Endothelial cell of umbilical vein (primary cell): ENCODE measurements around the gene TBC1D5. TPM values are rescaled to one million over a fixed set of nuclear protein-coding genes. Genes with fewer than 3 reads are reported as not detected.

Experiments used
- BruUV-seq: library from RNA; stranded (reverse); fragments of 400-500 nt; replicated peaks from 2 replicates; lab custom pipeline; 2021; lab: Mats Ljungman, UMichigan
- CTCF ChIA-PET: fragments of 300-600, 350-600 bp; sonication (Branson Sonifier 250); formaldehyde crosslinking; loops from one replicate; lab custom pipeline; 2021; ENCODE audit warnings: antibody characterized with exemption, inconsistent platforms; lab: Charles Lee
- POLR2A ChIA-PET: fragments of 300-600, 350-600 bp; sonication (Branson Sonifier 250); formaldehyde crosslinking; loops from one replicate; lab custom pipeline; 2021; ENCODE audit warnings: antibody characterized with exemption, inconsistent platforms; lab: Charles Lee
- DNase-seq: peaks from one replicate; pipeline ENCODE4 v3.0.0-alpha.2; 2011; ENCODE audit warnings: low read depth, low spot score
- FAIRE-seq: peaks from 2 replicates; lab custom pipeline; 2011; peaks lifted over from hg19 to GRCh38; lab: Jason Lieb, UNC
- H2AFZ ChIP-seq: 2 replicates; pipeline ENCODE4 v1.6.0; 2012; ENCODE audit warnings: low read depth, low read length, control low read depth, inconsistent platforms
- H3K27ac ChIP-seq: 2 replicates; pipeline ENCODE4 v1.5.1; 2011; ENCODE audit warnings: low read depth, mild to moderate bottlenecking, control low read depth, low read length, moderate library complexity; ENCODE audit not compliant: insufficient read depth
- H3K27me3 ChIP-seq, 2 experiments: 2 replicates each; pipeline versions ENCODE4 v1.6.0 to v1.6.1; 2011; ENCODE audit warnings: low read length in 2 of 2, mixed read lengths in 1 of 2; ENCODE audit not compliant: control insufficient read depth in 2 of 2, insufficient read depth in 2 of 2
- H3K36me3 ChIP-seq, 2 experiments: 2 replicates in 1 of 2; 3 replicates in 1 of 2; pipeline ENCODE4 v1.5.1; 2011; ENCODE audit warnings: low read length in 2 of 2, mild to moderate bottlenecking in 1 of 2, moderate library complexity in 1 of 2; ENCODE audit not compliant: control insufficient read depth in 2 of 2, insufficient read depth in 2 of 2; ENCODE audit errors: extremely low read depth in 1 of 2
- H3K4me1 ChIP-seq: 3 replicates; pipeline ENCODE4 v1.5.1; 2011; ENCODE audit warnings: mild to moderate bottlenecking, low read length; ENCODE audit not compliant: control insufficient read depth, insufficient read depth; ENCODE audit errors: extremely low read depth
- H3K4me2 ChIP-seq: 2 replicates; pipeline ENCODE4 v1.6.1; 2011; ENCODE audit warnings: low read length, control low read depth, mixed read lengths; ENCODE audit not compliant: insufficient read depth
- H3K4me3 ChIP-seq, 3 experiments: fragments of 200-600 bp in 1 of 3; sonication (generic), shearing (Covaris generic) in 1 of 3; replicated peaks in 1 of 3; 2 replicates each; pipeline ENCODE4 v1.5.1; 2011 to 2016; ENCODE audit warnings: control low read depth in 3 of 3, low read length in 3 of 3, mild to moderate bottlenecking in 2 of 3, inconsistent platforms in 1 of 3, low read depth in 1 of 3, moderate library complexity in 1 of 3; ENCODE audit not compliant: insufficient read depth in 1 of 3
- H3K79me2 ChIP-seq: 2 replicates; pipeline ENCODE4 v1.6.0; 2012; ENCODE audit warnings: low read length, inconsistent platforms; ENCODE audit not compliant: control insufficient read depth, insufficient read depth
- H3K9ac ChIP-seq: replicated peaks from 2 replicates; pipeline ENCODE3; 2011; ENCODE audit warnings: low read length, control low read depth; ENCODE audit not compliant: insufficient read depth; ENCODE audit errors: extremely low read depth
- H3K9me1 ChIP-seq: replicated peaks from 3 replicates; pipeline ENCODE4 v1.6.0; 2011; ENCODE audit warnings: mild to moderate bottlenecking, low read length; ENCODE audit not compliant: control insufficient read depth, insufficient read depth; ENCODE audit errors: extremely low read depth
- H3K9me3 ChIP-seq: replicated peaks from 2 replicates; pipeline ENCODE4 v1.5.1; 2012; ENCODE audit warnings: low read length, inconsistent platforms; ENCODE audit not compliant: control insufficient read depth, insufficient read depth
- H4K20me1 ChIP-seq: replicated peaks from 2 replicates; pipeline ENCODE3; 2011; ENCODE audit warnings: mild to moderate bottlenecking, low read length; ENCODE audit not compliant: control insufficient read depth, insufficient read depth; ENCODE audit errors: extremely low read depth
- CTCF ChIP-seq, 2 donors: IDR thresholded peaks; 1 replicate in 1 of 2; 2 replicates in 1 of 2; pipeline ENCODE4 v1.5.1; 2011; ENCODE audit warnings: low read length in 2 of 2, mild to moderate bottlenecking in 2 of 2, moderate library complexity in 2 of 2, control low read depth in 1 of 2, inconsistent platforms in 1 of 2, low read depth in 1 of 2; ENCODE audit not compliant: insufficient read depth in 1 of 2; ENCODE audit errors: extremely low read depth in 1 of 2
- EZH2 ChIP-seq: IDR thresholded peaks from 2 replicates; pipeline ENCODE4 v1.6.1; 2012; ENCODE audit warnings: borderline replicate concordance, low read depth, mild to moderate bottlenecking, moderate library complexity, low read length, inconsistent platforms; ENCODE audit not compliant: severe bottlenecking
- FOS ChIP-seq: IDR thresholded peaks from 2 replicates; pipeline ENCODE4 v1.6.1; 2011; ENCODE audit warnings: mild to moderate bottlenecking, low read length, moderate library complexity, borderline replicate concordance; ENCODE audit not compliant: insufficient read depth
- GATA2 ChIP-seq: IDR thresholded peaks from 2 replicates; pipeline ENCODE4 v1.7.0; 2011; ENCODE audit warnings: low read depth, mild to moderate bottlenecking, moderate library complexity, mixed read lengths, low read length; ENCODE audit not compliant: insufficient read length, insufficient read depth
- JUN ChIP-seq: IDR thresholded peaks from 2 replicates; pipeline ENCODE4 v1.6.1; 2011; ENCODE audit warnings: borderline replicate concordance, low read depth; ENCODE audit not compliant: insufficient read length, insufficient read depth
- MAX ChIP-seq: IDR thresholded peaks from 2 replicates; pipeline ENCODE4 v1.6.1; 2011; ENCODE audit not compliant: insufficient read depth, insufficient read length
- MYC ChIP-seq: IDR thresholded peaks from one replicate; pipeline ENCODE4 v1.6.1; 2011; ENCODE audit warnings: mild to moderate bottlenecking, low read depth, low read length
- POLR2A ChIP-seq: IDR thresholded peaks from 2 replicates; pipeline ENCODE4 v1.6.1; 2012; ENCODE audit warnings: low read depth, mild to moderate bottlenecking, control low read depth, low read length
- POLR2AphosphoS5 ChIP-seq: IDR thresholded peaks from 2 replicates; pipeline ENCODE4 v1.6.1; 2012; ENCODE audit warnings: low read depth, mild to moderate bottlenecking, control low read depth, low read length, moderate library complexity; ENCODE audit not compliant: insufficient read depth
- dilution Hi-C: fragments of 300-500 bp; cut with MboI; formaldehyde crosslinking; loops from one replicate; pipeline ENCODE4 v1.15.0; 2019; ENCODE audit warnings: low sequenced_read_pairs; ENCODE audit not compliant: extremely low pct_ligation_motif_present
- intact Hi-C: fragments of 100-400 bp; cut with micrococcal nuclease; formaldehyde crosslinking; loops from one replicate; pipeline ENCODE4 v1.10.0; 2022
- polyA plus RNA-seq, 4 experiments: library from polyadenylated mRNA; depleted of rRNA in 3 of 4; stranded (reverse) in 3 of 4; unstranded in 1 of 4; fragments of >200 nt; gene quantifications; 2 replicates each; pipeline versions ENCODE4 v1.2.1 to v1.2.3, GENCODE V29; 2011 to 2012; ENCODE audit warnings: missing spikeins in 1 of 4
- total RNA-seq: library from RNA; stranded (reverse); gene quantifications from 2 replicates; pipeline ENCODE4 v1.2.3, GENCODE V29; 2021

The TBC1D5 gene
- total and polyA plus RNA-seq, 2 donors (not counting 3 experiments of a cell fraction or from before 2014, with no cell fraction given), result 17.5 to 44.7 TPM

GRCh38 chr3:17507480-17507879 lies 235.0 kb downstream of the TBC1D5 start:
- Histone ChIP-seq H3K4me3 (no peak overlapping the region), H3K9me3 (no peaks in the 10 kb centered on the region), H3K9ac (no peak overlapping the region), H3K27me3 (no peaks in the 10 kb centered on the region), H4K20me1 (no peaks in the 10 kb centered on the region), H2AFZ (no peak overlapping the region), H3K79me2 (no peaks in the 10 kb centered on the region), H3K9me1 (no peaks in the 10 kb centered on the region), H3K4me1 (peaks cover 13% of the 10 kb centered on the region), H3K27ac (no peak overlapping the region), H3K36me3 (no peaks in the 10 kb centered on the region), H3K4me2 (no peak overlapping the region)
- TF ChIP-seq POLR2AphosphoS5, result no peak
- TF ChIP-seq EZH2, result no peak
- TF ChIP-seq CTCF (IDR thresholded peaks at IDR 0.05; ENCODE audit: extremely low read depth in 1 of 2, insufficient read depth in 1 of 2, low read depth in 1 of 2, low read length in 2 of 2), result no peak
- no peak for TF ChIP-seq MYC
- no peak for TF ChIP-seq JUN
- no peak for TF ChIP-seq POLR2A
- no peak for TF ChIP-seq GATA2
- TF ChIP-seq MAX, result no peak
- no peak for TF ChIP-seq FOS
- ChIA-PET POLR2A (no interaction called here), CTCF (no interaction called here)
- intact Hi-C loops, result no loop called here
- BruUV-seq, result no TSS peak
- no peak for DNase-seq
- dilution Hi-C loops, result no loop called here
- no peak for FAIRE-seq
